Measurements from ENCODE around the gene TTBK1.

DNA sequence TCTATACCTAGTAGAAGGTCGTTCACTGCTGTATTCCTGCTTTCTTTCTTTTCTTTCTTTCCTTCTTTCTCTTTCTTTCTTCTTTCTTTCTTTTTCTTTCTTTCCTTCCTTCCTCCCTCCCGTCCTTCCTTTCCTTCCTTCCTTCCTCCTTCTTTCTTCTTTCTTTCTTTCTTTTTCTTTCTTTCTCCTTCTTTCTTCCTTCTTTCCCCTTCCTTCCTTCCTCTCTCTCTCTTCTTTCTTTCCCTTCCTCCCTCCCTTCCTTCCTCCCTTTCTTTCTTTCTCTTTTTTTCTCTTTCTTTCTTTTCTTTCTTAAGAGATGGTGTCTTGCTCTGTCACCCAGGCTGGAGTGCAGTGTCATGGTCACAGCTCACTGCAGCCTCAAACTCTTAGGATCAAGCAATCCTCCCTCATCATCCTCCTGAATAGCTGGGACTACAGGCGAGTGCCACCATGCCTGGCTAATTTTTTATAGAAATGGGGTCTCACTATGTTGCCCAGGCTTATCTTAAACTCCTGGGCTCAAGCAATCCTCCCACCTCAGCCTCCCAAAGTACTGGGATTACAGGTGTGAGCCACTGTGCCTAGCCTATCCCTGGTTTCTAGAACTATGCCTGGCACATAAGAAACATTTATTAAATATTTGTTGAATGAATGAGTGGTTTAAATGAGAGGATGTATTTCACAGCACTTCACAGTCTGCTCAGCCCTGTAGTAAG, 11.4 kb upstream of the TTBK1 start:
- no peak for TF ChIP-seq CTCF (conservative IDR thresholded peaks at IDR 0.05)
- no peak for TF ChIP-seq ZFX (IDR thresholded peaks at IDR 0.05)
